AG04450 (cell line): Measurements from ENCODE around the gene ORC4. TPM values are rescaled to one million over a fixed set of nuclear protein-coding genes. Genes with fewer than 3 reads are reported as not detected.
"Not testable (repeated sequence)": the region's sequence is repeated elsewhere in the genome, so short reads cannot be mapped to it uniquely, and the experiment has no call there.

Experiments
- CTCF ChIA-PET: fragments of 300-600, 350-600 bp; formaldehyde crosslinking; extraction: SDS; loops from one replicate; lab custom pipeline; 2022; ENCODE audit warnings: antibody characterized with exemption, inconsistent platforms; lab: Charles Lee
- POLR2A ChIA-PET: fragments of 350-600 bp; formaldehyde crosslinking; extraction: SDS; loops from one replicate; lab custom pipeline; 2021; ENCODE audit warnings: antibody characterized with exemption, inconsistent platforms; lab: Yijun Ruan, JAX
- DNase-seq: peaks from one replicate; pipeline ENCODE4 v3.0.0-alpha.2; 2011; ENCODE audit warnings: low read depth, low spot score
- H3K27ac ChIP-seq: one replicate; pipeline ENCODE4 v1.5.1; 2012; ENCODE audit warnings: low read depth, low read length, control low read depth
- H3K27me3 ChIP-seq: one replicate; pipeline ENCODE4 v1.6.0; 2012; ENCODE audit warnings: low read length; ENCODE audit not compliant: control insufficient read depth, insufficient read depth
- H3K4me3 ChIP-seq: 2 replicates; pipeline ENCODE4 v1.5.1; 2011; ENCODE audit warnings: mild to moderate bottlenecking, low read depth, low read length, control low read depth
- H3K9me3 ChIP-seq: 2 replicates; pipeline ENCODE4 v1.5.1; 2012; ENCODE audit warnings: low read length; ENCODE audit not compliant: control insufficient read depth, insufficient read depth
- polyA plus RNA-seq: library from polyadenylated mRNA; depleted of rRNA; stranded (reverse); fragments of >200 nt; gene quantifications from 2 replicates; pipeline ENCODE4 v1.2.3, GENCODE V29; 2011
- TF ChIP-seq, protein P1 (sequence below): IDR thresholded peaks from 2 replicates; pipeline ENCODE4 v1.5.1; 2011; ENCODE audit warnings: low read depth, low read length, control low read depth, inconsistent platforms

The ORC4 gene
- polyA plus RNA-seq, 1 experiment, result 49.7 TPM

DNA sequence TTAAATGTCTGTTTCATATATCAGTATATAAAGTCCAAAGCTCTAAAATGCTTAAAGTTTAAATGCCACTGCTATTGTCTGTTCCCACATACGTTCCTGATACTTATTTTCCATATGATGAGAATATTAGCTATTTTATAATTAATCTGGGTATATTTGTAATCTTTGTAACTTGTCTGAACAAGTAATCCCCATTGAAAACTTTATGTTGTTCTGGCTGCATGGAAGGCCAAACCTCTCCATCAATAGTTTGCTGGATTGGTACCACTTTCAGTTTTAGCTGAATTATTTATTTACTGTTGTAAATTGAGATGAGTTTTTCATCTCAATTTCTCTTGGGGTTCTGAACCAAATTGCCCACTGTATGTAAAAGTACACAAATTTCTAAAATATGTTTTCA lies 1.8 kb upstream of the ORC4 start:
- Histone ChIP-seq H3K4me3 (peak overlapping the region; percentile 94), H3K9me3 (no peaks in the 10 kb centered on the region; the same call in 1 of the 2 replicates), H3K27me3 (no peaks in the 10 kb centered on the region), H3K27ac (no peak overlapping the region)
- ChIA-PET POLR2A (no interaction called here), CTCF (interaction anchor here (2.4 kb wide), 1 partner anchor 486 kb away, joined by 9 read pairs; no protein-coding TSS in a partner anchor)
- TF ChIP-seq, protein P1, sequence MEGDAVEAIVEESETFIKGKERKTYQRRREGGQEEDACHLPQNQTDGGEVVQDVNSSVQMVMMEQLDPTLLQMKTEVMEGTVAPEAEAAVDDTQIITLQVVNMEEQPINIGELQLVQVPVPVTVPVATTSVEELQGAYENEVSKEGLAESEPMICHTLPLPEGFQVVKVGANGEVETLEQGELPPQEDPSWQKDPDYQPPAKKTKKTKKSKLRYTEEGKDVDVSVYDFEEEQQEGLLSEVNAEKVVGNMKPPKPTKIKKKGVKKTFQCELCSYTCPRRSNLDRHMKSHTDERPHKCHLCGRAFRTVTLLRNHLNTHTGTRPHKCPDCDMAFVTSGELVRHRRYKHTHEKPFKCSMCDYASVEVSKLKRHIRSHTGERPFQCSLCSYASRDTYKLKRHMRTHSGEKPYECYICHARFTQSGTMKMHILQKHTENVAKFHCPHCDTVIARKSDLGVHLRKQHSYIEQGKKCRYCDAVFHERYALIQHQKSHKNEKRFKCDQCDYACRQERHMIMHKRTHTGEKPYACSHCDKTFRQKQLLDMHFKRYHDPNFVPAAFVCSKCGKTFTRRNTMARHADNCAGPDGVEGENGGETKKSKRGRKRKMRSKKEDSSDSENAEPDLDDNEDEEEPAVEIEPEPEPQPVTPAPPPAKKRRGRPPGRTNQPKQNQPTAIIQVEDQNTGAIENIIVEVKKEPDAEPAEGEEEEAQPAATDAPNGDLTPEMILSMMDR, result no peak
- DNase-seq, result no peak

DNA sequence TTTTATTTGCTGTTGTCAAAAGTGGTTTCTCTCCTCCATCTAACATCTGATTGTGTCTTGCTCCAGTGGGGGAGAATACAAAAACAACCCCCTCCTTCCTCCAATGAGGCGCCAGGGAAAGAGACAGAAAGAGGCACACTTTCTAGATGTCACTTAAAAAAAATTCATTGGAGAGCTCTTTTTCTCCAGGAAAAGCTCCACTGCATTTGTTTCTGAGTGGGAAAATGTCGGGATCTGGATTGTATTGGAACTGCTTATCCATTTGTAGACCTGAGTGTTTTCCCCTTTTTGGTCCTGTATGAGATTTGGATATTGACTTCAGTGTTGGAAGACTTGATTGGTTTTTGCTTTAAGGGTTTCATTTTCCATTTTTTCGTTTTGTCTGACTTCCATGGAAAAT lies 1.3 kb upstream of the ORC4 start:
- DNase-seq, result no peak
- Histone ChIP-seq H3K4me3 (peak overlapping the region; percentile 94), H3K9me3 (no peaks in the 10 kb centered on the region; the same call in 1 of the 2 replicates), H3K27ac (peak overlapping the region; percentile 12), H3K27me3 (no peaks in the 10 kb centered on the region)
- POLR2A ChIA-PET, result interaction anchor here (0.6 kb wide), 1 partner anchor 207 kb away, joined by 4 read pairs; no protein-coding TSS in a partner anchor
- CTCF ChIA-PET, result interaction anchor here (1.2 to 2.2 kb wide), 2 partner anchors 145 to 487 kb away, joined by 8 to 17 read pairs; no protein-coding TSS in a partner anchor
- TF ChIP-seq, protein P1, result no peak

DNA sequence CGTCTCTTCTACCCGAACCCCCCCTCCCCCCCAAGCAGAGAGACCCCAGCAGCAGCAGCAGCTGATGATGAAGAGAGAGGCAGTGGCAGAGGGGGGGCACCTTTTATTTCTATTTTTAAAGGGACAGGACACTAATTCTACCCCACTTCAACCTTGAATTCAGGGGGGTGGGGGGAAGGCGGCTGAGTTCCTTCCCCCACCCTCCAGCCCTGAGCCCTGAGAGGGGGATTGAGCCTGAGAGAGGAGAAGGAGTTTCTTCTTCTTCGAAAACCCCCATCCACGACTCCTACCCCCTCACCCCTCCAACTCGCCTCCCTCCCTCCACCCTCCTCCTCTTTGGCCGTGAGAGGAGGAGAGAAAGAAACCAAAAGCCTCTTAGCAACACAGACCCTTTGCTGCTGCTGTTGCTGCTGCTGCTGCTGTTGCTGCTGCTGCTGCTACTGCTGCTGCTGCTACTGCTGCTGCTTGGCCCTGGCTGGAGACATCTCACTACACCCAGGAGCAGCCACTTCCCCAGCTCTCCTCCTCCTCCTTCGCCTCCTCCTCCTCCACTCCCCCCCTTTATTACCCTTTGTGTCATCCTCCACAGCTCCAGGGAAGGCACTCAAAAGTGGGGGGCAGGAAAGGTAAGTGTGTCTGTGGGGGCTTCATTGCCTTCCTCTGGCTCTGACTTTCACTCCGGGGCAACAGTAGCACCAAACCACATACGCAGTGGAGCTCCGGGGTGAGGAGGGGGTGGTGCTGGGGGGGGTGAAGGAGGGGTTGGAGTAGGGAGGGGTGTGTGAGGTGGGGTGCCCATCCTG lies 723 bp upstream of the ORC4 start, which contains the start of gene MBD5:
Gene MBD5 (plus strand): TSS at position 33 of the 803 bp plus-strand sequence.
- peak within 1 kb of the TSS; percentile 96 for H3K4me3 ChIP-seq
- DNase-seq, result peak; percentile 13
- ChIA-PET CTCF (interaction anchor here (0.6 to 2.2 kb wide), 10 partner anchors 8 to 488 kb away, joined by 3 to 17 read pairs (median 6); no protein-coding TSS in a partner anchor), POLR2A (interaction anchor here (0.6 to 1.4 kb wide), 12 partner anchors 8 to 885 kb away, joined by 3 to 11 read pairs (median 6); no protein-coding TSS in a partner anchor)
- peak within 1 kb of the TSS; percentile 78 for H3K27ac ChIP-seq
- TF ChIP-seq, protein P1, result no peak
- H3K27me3 ChIP-seq, result no peaks in the 10 kb centered on the region
- H3K9me3 ChIP-seq, result no peaks in the 10 kb centered on the region; the same call in 1 of the 2 replicates

DNA sequence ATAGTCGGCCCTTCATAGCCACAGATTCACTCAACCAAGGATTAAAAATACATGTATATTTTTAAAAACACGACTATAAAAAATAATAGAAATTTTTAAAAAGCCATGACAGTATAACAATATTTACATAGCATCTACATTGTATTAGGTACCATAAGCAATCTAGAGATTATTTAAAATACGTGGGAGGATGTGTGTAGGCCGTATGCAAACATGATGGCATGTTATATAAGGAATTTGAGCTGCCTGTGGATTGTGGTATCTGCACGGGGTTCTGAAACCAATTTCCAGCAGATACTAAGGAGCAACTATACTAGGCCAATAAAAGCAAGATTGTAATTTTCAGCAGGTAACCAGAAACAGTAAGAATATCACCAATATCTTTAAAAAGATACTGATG lies 5.9 kb downstream of the ORC4 start:
- DNase-seq, result no peak
- H3K9me3 ChIP-seq, result no peaks in the 10 kb centered on the region; the same call in 1 of the 2 replicates
- no peaks in the 10 kb centered on the region for H3K27me3 ChIP-seq
- CTCF ChIA-PET, result no interaction called here
- no peak overlapping the region for H3K4me3 ChIP-seq
- POLR2A ChIA-PET, result no interaction called here
- no peak overlapping the region for H3K27ac ChIP-seq
- TF ChIP-seq, protein P1, result no peak

DNA sequence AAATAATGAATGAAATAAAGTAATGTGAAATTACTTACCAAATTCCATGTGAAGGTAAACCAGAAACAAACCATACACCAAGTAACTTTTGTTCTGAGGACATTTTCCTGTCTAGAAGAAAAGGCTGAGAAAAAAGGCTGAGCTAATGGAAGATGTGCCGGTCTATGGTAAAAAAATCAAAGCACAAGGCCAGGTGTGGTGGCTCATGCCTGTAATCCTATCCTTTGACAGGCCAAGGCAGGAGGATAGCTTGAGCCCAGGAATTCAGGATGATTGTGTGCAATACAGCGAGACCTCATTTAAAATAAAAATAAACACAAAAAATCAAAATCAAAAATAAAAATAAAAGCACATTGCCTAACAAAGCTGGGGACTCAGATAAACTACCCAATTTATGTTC lies 6.7 kb downstream of the ORC4 start:
- ChIA-PET POLR2A (no interaction called here), CTCF (no interaction called here)
- Histone ChIP-seq H3K9me3 (no peaks in the 10 kb centered on the region), H3K27me3 (no peaks in the 10 kb centered on the region), H3K27ac (no peak overlapping the region), H3K4me3 (no peak overlapping the region)
- TF ChIP-seq, protein P1, result no peak
- DNase-seq, result no peak

DNA sequence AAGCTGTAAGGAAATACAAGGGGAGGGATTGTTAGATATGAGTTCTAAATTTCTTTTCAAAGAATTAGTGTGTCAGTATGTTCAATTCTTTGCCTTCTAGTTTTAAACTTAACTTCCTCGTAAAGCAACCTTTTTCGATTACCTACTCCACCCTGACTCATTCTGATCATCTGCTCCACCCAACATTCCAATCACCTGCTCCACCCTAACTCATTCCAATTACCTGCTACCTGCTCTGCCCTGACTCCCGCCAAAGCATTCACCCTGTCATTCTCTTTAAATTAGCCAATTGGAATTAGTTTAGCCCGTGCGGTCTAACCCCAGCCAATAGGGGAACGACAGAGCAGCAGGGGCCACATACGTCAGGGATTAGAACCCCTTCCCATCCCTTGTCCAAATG lies 12.1 kb downstream of the ORC4 start:
- CTCF ChIA-PET, H3K27ac ChIP-seq, POLR2A ChIA-PET, H3K9me3 ChIP-seq, H3K4me3 ChIP-seq, H3K27me3 ChIP-seq, DNase-seq: not testable (repeated sequence)
